ENCODE data around the gene GLIPR2. TPM values are rescaled to one million over a fixed set of nuclear protein-coding genes. Genes with fewer than 3 reads are reported as not detected.

GLIPR2 gene
- polyA plus RNA-seq, 1 experiment: 115 TPM

- CTCF ChIA-PET: no interaction called here
- Histone ChIP-seq H3K27ac (ENCODE audit: low read depth, low read length) (no peak overlapping the region), H3K4me3 (ENCODE audit: low read depth, low read length) (no peak overlapping the region), H3K27me3 (ENCODE audit: control insufficient read depth, insufficient read depth, low read length) (no peaks in the 10 kb centered on the region), H3K9me3 (ENCODE audit: control insufficient read depth, insufficient read depth, low read length) (peaks cover 4% of the 10 kb centered on the region)
- POLR2A ChIA-PET: no interaction called here
- no peak for TF ChIP-seq CTCF (IDR thresholded peaks at IDR 0.05; ENCODE audit: low read depth, low read length)
- no peak for DNase-seq (ENCODE audit: low read depth, low spot score)
These were observed 8.0 kb downstream of the GLIPR2 start for GRCh38 chr9:36144309-36145232.

- ChIA-PET POLR2A (no interaction called here), CTCF (no interaction called here)
- no peak for DNase-seq (ENCODE audit: low read depth, low spot score)
- Histone ChIP-seq H3K27ac (ENCODE audit: low read depth, low read length) (no peak overlapping the region), H3K4me3 (ENCODE audit: low read depth, low read length) (no peak overlapping the region), H3K9me3 (ENCODE audit: control insufficient read depth, insufficient read depth, low read length) (peaks cover 4% of the 10 kb centered on the region), H3K27me3 (ENCODE audit: control insufficient read depth, insufficient read depth, low read length) (no peaks in the 10 kb centered on the region)
- no peak for TF ChIP-seq CTCF (IDR thresholded peaks at IDR 0.05; ENCODE audit: low read depth, low read length)
These were observed 9.4 kb downstream of the GLIPR2 start for GRCh38 chr9:36145970-36146369.

DNA sequence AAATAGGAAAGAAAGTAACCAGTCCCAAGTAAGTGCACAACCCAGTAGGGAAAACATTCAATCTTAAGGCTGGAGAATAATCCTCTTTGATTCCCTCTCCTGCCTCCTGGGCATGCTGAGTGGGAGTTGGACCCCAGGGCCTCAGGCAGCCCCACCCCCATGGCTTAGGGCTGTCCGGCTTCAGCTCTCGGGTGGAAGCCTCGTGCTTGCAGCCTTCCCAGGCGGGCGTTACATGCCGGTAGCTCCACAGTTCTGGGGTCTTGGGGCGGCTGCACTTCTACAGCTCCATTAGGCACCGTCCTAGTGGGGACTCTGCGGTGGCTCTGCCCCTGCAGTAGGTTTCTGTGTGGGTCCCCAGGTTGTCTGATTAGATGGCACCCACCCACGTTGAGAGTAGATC is 10.1 kb downstream of the GLIPR2 start:
- no peak overlapping the region for H3K27ac ChIP-seq (ENCODE audit: low read depth, low read length)
- CTCF ChIA-PET: interaction anchor here (1.5 kb wide), 1 partner anchor 20 kb away, joined by 4 read pairs; no protein-coding TSS in a partner anchor
- H3K4me3 ChIP-seq (ENCODE audit: low read depth, low read length): no peak overlapping the region
- no peaks in the 10 kb centered on the region for H3K27me3 ChIP-seq (ENCODE audit: control insufficient read depth, insufficient read depth, low read length)
- TF ChIP-seq CTCF (IDR thresholded peaks at IDR 0.05; ENCODE audit: low read depth, low read length): no peak
- POLR2A ChIA-PET: no interaction called here
- peaks cover 4% of the 10 kb centered on the region for H3K9me3 ChIP-seq (ENCODE audit: control insufficient read depth, insufficient read depth, low read length)
- DNase-seq (ENCODE audit: low read depth, low spot score): no peak

DNA sequence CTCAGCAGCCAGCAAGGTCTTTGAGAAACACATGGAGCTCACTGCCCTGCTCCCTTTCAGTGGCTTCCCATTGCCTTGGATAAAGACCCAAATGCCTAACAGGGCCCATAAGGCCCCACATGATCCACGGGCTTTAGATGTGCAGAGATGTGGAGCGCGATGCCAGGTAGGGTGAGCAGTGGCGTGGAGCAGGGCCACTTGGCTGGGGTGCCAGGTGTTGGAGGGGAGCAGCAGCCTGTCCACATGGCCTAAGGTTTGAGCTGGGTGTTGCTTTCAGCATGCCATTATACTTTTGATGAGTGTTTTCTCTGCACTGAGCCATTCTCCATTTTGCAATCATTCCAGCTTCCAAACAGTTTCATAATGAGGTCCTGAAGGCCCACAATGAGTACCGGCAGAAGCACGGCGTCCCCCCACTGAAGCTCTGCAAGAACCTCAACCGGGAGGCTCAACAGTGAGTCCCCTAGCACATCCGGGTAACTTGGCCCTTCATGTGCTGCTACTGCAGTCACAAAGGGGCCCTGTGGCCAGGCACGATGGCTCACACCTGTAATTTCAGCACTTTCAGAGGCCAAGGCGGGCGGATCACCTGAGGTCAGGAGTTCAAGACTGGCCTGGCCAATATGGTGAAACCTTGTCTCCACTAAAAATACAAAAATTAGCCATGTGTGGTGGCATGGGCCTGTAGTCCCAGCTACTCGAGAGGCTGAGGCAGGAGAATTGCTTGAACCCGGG is 11.1 kb downstream of the GLIPR2 start:
- POLR2A ChIA-PET: interaction anchor here (0.9 kb wide), 1 partner anchor 115 kb away, joined by 6 read pairs; no protein-coding TSS in a partner anchor
- CTCF ChIA-PET: interaction anchor here (0.6 to 1.5 kb wide), 2 partner anchors 19 to 195 kb away, joined by 3 to 4 read pairs; no protein-coding TSS in a partner anchor
- H3K27me3 ChIP-seq (ENCODE audit: control insufficient read depth, insufficient read depth, low read length): no peaks in the 10 kb centered on the region
- peaks cover 4% of the 10 kb centered on the region for H3K9me3 ChIP-seq (ENCODE audit: control insufficient read depth, insufficient read depth, low read length)
- TF ChIP-seq CTCF (IDR thresholded peaks at IDR 0.05; ENCODE audit: low read depth, low read length): no peak
- H3K4me3 ChIP-seq (ENCODE audit: low read depth, low read length): no peak overlapping the region
- no peak for DNase-seq (ENCODE audit: low read depth, low spot score)
- H3K27ac ChIP-seq (ENCODE audit: low read depth, low read length): peak overlapping the region; percentile 21

Measured in AG04450 (cell line).